Eye (tissue), 1 donor: ENCODE results near the gene ATL3.
"Not testable (repeated sequence)": the region's sequence is repeated elsewhere in the genome, so short reads cannot be mapped to it uniquely, and the experiment has no call there.

Experiments used
- DNase-seq: peaks from one replicate; pipeline ENCODE4 v3.0.0-alpha.2; 2015

Gene ATL3

GRCh38 chr11:63619967-63620366 lies 51.2 kb downstream of the ATL3 start:
- DNase-seq = no peak

- DNase-seq = not testable (repeated sequence)
Observed at GRCh38 chr11:63617686-63618085, 53.5 kb downstream of the ATL3 start.

GRCh38 chr11:63616953-63617352 lies 54.2 kb downstream of the ATL3 start:
- no peak for DNase-seq

GRCh38 chr11:63614136-63614671 lies 57.0 kb downstream of the ATL3 start, which contains the start of gene PLAAT3:
Gene PLAAT3 (minus strand): TSS chr11:63614433. CDS start chr11:63614014, 419 bp downstream.
- peak; percentile 66 for DNase-seq

GRCh38 chr11:63613517-63614135 lies 57.5 kb downstream of the ATL3 start:
- peak; percentile 70 for DNase-seq

- DNase-seq = no peak
Observed at GRCh38 chr11:63612181-63612580, 59.0 kb downstream of the ATL3 start.

- no peak for DNase-seq
Observed at GRCh38 chr11:63611395-63611747, 59.8 kb downstream of the ATL3 start.

- peak; percentile 21 for DNase-seq
Observed at GRCh38 chr11:63610604-63611394, 60.4 kb downstream of the ATL3 start.

GRCh38 chr11:63609971-63610580 lies 61.1 kb downstream of the ATL3 start:
- no peak for DNase-seq

- DNase-seq = no peak
Observed at GRCh38 chr11:63609536-63609935, 61.6 kb downstream of the ATL3 start.

- DNase-seq = no peak
Observed at GRCh38 chr11:63608353-63609345, 62.5 kb downstream of the ATL3 start.

GRCh38 chr11:63603180-63603518 lies 68.0 kb downstream of the ATL3 start:
- DNase-seq = peak; percentile 24

GRCh38 chr11:63602290-63603179 lies 68.6 kb downstream of the ATL3 start:
- not testable (repeated sequence) for DNase-seq

GRCh38 chr11:63599211-63600122 lies 71.7 kb downstream of the ATL3 start:
- no peak for DNase-seq

GRCh38 chr11:63598556-63598955 lies 72.6 kb downstream of the ATL3 start:
- no peak for DNase-seq

- DNase-seq = no peak
Observed at GRCh38 chr11:63595296-63595695, 75.9 kb downstream of the ATL3 start.

- peak; percentile 10 for DNase-seq
Observed at GRCh38 chr11:63592975-63593395, 78.2 kb downstream of the ATL3 start.

- DNase-seq = no peak
Observed at GRCh38 chr11:63590024-63590788, 81.0 kb downstream of the ATL3 start.

GRCh38 chr11:63589000-63589399 lies 82.2 kb downstream of the ATL3 start:
- DNase-seq = no peak
